ENCODE measurements around the gene GRAMD2B. TPM values are rescaled to one million over a fixed set of nuclear protein-coding genes. Genes with fewer than 3 reads are reported as not detected.

GRAMD2B gene
- total RNA-seq, 1 experiment from 2014 or later: 7.2 TPM

DNA sequence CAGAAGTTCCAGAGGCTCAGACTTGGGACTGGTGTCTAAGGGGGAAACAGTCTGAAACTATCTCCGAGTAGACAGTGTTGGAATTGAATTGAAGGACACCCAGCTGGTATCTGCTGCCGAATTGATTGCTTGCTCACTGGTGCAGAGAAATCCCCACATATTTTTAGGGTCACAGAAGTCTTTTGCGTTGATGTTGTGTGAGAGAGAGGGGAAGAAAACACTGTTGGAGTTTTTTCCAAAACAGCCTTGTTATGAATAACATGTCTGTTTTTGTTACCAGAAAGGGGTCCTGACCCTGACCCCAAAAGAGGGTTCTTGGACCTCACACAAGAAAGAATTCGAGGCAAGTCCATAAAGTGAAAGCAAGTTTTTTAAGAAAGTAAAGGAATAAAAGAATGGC, 90.5 kb downstream of the GRAMD2B start:
- no peak for TF ChIP-seq FOSL1 (IDR thresholded peaks at IDR 0.05; ENCODE audit: low read depth)
- TF ChIP-seq SRF (IDR thresholded peaks at IDR 0.05; ENCODE audit: low read depth): no peak
- TF ChIP-seq, protein P1, sequence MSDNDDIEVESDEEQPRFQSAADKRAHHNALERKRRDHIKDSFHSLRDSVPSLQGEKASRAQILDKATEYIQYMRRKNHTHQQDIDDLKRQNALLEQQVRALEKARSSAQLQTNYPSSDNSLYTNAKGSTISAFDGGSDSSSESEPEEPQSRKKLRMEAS (IDR thresholded peaks at IDR 0.05): no peak
- TF ChIP-seq CBX3 (IDR thresholded peaks at IDR 0.05; ENCODE audit: low read depth): no peak
- TF ChIP-seq, protein P2, sequence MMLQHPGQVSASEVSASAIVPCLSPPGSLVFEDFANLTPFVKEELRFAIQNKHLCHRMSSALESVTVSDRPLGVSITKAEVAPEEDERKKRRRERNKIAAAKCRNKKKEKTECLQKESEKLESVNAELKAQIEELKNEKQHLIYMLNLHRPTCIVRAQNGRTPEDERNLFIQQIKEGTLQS (IDR thresholded peaks at IDR 0.05): no peak
- TF ChIP-seq SP1 (IDR thresholded peaks at IDR 0.05; ENCODE audit: low read depth): no peak
- TF ChIP-seq SIN3A (IDR thresholded peaks at IDR 0.05; ENCODE audit: low read depth): no peak
- no peak for TF ChIP-seq RAD21 (IDR thresholded peaks at IDR 0.05; ENCODE audit: low read depth)
- no peak for TF ChIP-seq YY1 (IDR thresholded peaks at IDR 0.05; ENCODE audit: extremely low read depth, insufficient replicate concordance, low read depth, low read length)
- TF ChIP-seq, protein P3, sequence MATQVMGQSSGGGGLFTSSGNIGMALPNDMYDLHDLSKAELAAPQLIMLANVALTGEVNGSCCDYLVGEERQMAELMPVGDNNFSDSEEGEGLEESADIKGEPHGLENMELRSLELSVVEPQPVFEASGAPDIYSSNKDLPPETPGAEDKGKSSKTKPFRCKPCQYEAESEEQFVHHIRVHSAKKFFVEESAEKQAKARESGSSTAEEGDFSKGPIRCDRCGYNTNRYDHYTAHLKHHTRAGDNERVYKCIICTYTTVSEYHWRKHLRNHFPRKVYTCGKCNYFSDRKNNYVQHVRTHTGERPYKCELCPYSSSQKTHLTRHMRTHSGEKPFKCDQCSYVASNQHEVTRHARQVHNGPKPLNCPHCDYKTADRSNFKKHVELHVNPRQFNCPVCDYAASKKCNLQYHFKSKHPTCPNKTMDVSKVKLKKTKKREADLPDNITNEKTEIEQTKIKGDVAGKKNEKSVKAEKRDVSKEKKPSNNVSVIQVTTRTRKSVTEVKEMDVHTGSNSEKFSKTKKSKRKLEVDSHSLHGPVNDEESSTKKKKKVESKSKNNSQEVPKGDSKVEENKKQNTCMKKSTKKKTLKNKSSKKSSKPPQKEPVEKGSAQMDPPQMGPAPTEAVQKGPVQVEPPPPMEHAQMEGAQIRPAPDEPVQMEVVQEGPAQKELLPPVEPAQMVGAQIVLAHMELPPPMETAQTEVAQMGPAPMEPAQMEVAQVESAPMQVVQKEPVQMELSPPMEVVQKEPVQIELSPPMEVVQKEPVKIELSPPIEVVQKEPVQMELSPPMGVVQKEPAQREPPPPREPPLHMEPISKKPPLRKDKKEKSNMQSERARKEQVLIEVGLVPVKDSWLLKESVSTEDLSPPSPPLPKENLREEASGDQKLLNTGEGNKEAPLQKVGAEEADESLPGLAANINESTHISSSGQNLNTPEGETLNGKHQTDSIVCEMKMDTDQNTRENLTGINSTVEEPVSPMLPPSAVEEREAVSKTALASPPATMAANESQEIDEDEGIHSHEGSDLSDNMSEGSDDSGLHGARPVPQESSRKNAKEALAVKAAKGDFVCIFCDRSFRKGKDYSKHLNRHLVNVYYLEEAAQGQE (IDR thresholded peaks at IDR 0.05; ENCODE audit: low read depth): no peak
- ChIA-PET RAD21 (ENCODE audit: low non-redundant PET in 1 of 2, low total read pairs in 2 of 2, uncharacterized antibody in 2 of 2, unreplicated experiment in 2 of 2) (no interaction called here), POLR2A (no interaction called here), CTCF (no interaction called here)
- Histone ChIP-seq H3K9ac (ENCODE audit: low read length) (no peak overlapping the region), H3K27me3 (ENCODE audit: insufficient read depth, low read length) (no peaks in the 10 kb centered on the region), H3K36me3 (ENCODE audit: control insufficient read depth in 1 of 2, insufficient read depth in 2 of 2, low read length in 2 of 2) (no peaks in the 10 kb centered on the region), H3K79me2 (ENCODE audit: insufficient read depth, low read length) (no peaks in the 10 kb centered on the region), H3K4me3 (replicated peaks in 1 of 2; ENCODE audit: low read depth in 1 of 2, low read length in 2 of 2) (no peak overlapping the region), H2AFZ (ENCODE audit: low read depth, low read length, poor library complexity, severe bottlenecking) (no peak overlapping the region), H3K9me2 (ENCODE audit: insufficient read depth) (no peaks in the 10 kb centered on the region), H3K9me3 (ENCODE audit: control insufficient read depth in 1 of 2, insufficient read depth in 1 of 2, low read depth in 1 of 2, low read length in 2 of 2) (no peaks in the 10 kb centered on the region), H4K20me1 (ENCODE audit: insufficient read depth) (no peaks in the 10 kb centered on the region), H3K4me2 (ENCODE audit: low read length) (no peak overlapping the region), H3K27ac (ENCODE audit: low read depth, low read length) (no peak overlapping the region), H3K4me1 (ENCODE audit: control insufficient read depth in 1 of 2, insufficient read depth in 2 of 2, low read length in 2 of 2) (peaks cover 2 to 5% of the 10 kb centered on the region in 2 experiments; a peak in 3 of 4 replicates)
- no peak for DNase-seq (ENCODE audit: low read depth, low spot score)
- no peak for ATAC-seq
- BruUV-seq (replicated peaks): no TSS peak
- intact Hi-C loops (cut with micrococcal nuclease): no loop called here
